ENCODE results near the gene SLC25A23. TPM values are rescaled to one million over a fixed set of nuclear protein-coding genes. Genes with fewer than 3 reads are reported as not detected.

Gene SLC25A23
- total RNA-seq, 1 donor from 2014 or later, result 30.2 TPM

DNA sequence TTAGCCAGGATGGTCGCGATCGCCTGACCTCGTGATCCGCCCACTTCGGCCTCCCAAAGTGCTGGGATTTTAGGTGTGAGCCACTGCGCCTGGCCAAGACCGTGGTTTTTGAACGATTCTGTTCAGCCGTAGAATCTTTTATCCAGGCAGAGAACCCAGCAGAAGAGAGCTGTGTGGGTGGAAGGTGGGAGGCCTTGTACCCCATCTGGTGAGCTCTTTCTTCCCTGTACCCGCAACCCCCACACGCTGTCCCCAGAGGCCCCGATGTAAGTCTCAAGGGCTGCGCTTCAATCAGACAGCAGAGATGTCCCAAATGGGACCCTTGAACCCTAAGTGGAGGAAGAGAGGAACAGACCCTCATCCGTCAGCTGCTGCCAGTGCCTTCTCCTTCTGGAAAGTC lies 3.7 kb downstream of the SLC25A23 start:
- no peak overlapping the region for H3K4me3 Mint-ChIP-seq (ENCODE audit: unreplicated experiment)
- peaks cover 7% of the 10 kb centered on the region for H3K9me3 Mint-ChIP-seq (ENCODE audit: unreplicated experiment)
- no peak for DNase-seq
- TF ChIP-seq, protein P1, sequence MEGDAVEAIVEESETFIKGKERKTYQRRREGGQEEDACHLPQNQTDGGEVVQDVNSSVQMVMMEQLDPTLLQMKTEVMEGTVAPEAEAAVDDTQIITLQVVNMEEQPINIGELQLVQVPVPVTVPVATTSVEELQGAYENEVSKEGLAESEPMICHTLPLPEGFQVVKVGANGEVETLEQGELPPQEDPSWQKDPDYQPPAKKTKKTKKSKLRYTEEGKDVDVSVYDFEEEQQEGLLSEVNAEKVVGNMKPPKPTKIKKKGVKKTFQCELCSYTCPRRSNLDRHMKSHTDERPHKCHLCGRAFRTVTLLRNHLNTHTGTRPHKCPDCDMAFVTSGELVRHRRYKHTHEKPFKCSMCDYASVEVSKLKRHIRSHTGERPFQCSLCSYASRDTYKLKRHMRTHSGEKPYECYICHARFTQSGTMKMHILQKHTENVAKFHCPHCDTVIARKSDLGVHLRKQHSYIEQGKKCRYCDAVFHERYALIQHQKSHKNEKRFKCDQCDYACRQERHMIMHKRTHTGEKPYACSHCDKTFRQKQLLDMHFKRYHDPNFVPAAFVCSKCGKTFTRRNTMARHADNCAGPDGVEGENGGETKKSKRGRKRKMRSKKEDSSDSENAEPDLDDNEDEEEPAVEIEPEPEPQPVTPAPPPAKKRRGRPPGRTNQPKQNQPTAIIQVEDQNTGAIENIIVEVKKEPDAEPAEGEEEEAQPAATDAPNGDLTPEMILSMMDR (IDR thresholded peaks at IDR 0.05; ENCODE audit: partially characterized antibody, unreplicated experiment), result no peak
- peaks cover 21% of the 10 kb centered on the region for H3K36me3 Mint-ChIP-seq (ENCODE audit: unreplicated experiment)
- H3K27ac Mint-ChIP-seq (ENCODE audit: unreplicated experiment), result no peak overlapping the region
- peaks cover 4% of the 10 kb centered on the region for H3K4me1 Mint-ChIP-seq (ENCODE audit: low read depth, unreplicated experiment)
- H3K27me3 Mint-ChIP-seq (ENCODE audit: unreplicated experiment), result peaks cover 6% of the 10 kb centered on the region

GRCh38 chr19:6453951-6454565 lies 5.5 kb downstream of the SLC25A23 start:
- Mint-ChIP-seq H3K27ac (ENCODE audit: unreplicated experiment) (no peak overlapping the region), H3K36me3 (ENCODE audit: unreplicated experiment) (peaks cover 21% of the 10 kb centered on the region), H3K4me3 (ENCODE audit: unreplicated experiment) (no peak overlapping the region), H3K27me3 (ENCODE audit: unreplicated experiment) (peaks cover 6% of the 10 kb centered on the region), H3K9me3 (ENCODE audit: unreplicated experiment) (peaks cover 6% of the 10 kb centered on the region), H3K4me1 (ENCODE audit: low read depth, unreplicated experiment) (peaks cover 4% of the 10 kb centered on the region)
- no peak for DNase-seq
- TF ChIP-seq, protein P1 (IDR thresholded peaks at IDR 0.05; ENCODE audit: partially characterized antibody, unreplicated experiment), result no peak

DNA sequence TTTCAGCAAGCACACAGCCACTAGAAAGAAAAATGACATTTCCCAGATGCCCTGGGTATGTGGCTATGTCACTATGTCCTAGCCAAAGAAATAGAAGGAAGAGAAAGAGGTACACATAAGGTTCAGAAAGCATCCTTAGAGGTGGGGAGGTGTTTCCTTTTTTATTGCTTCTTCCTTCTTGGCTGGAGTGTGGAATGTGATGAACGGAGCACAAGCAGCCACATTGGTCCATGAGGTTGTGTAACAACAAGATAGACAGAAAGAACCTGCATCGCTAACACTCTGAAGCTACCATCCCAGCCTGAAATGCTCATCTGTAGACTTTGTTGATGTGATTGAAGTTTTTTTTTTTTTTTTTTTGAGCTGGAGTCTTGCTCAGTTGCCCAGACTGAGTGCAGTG lies 6.7 kb downstream of the SLC25A23 start:
- no peak for DNase-seq
- H3K9me3 Mint-ChIP-seq (ENCODE audit: unreplicated experiment), result peaks cover 4% of the 10 kb centered on the region
- H3K4me1 Mint-ChIP-seq (ENCODE audit: low read depth, unreplicated experiment), result no peaks in the 10 kb centered on the region
- no peak overlapping the region for H3K27ac Mint-ChIP-seq (ENCODE audit: unreplicated experiment)
- peaks cover 2% of the 10 kb centered on the region for H3K27me3 Mint-ChIP-seq (ENCODE audit: unreplicated experiment)
- H3K36me3 Mint-ChIP-seq (ENCODE audit: unreplicated experiment), result peaks cover 21% of the 10 kb centered on the region
- no peak overlapping the region for H3K4me3 Mint-ChIP-seq (ENCODE audit: unreplicated experiment)
- TF ChIP-seq, protein P1 (IDR thresholded peaks at IDR 0.05; ENCODE audit: partially characterized antibody, unreplicated experiment), result no peak

DNA sequence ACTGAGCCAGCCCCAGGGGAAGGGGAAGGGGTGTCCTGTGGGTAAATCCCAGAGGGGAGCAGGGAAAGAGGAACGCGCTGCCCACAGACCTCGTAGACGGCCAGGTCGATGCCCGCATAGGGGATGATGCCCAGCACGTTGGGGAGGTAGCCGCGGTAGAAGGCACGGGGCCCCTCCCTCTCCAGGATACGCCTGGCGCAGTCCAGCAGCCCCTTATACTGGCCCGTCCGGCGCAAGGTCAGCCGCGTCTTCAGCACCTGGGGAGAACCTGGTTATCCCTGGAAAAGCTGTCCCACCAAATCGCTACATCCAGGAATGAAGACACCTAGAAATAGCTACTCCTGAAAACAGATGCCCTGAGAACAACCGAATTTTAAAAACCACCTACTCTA lies 7.4 kb downstream of the SLC25A23 start:
- Mint-ChIP-seq H3K4me1 (ENCODE audit: low read depth, unreplicated experiment) (no peaks in the 10 kb centered on the region), H3K27ac (ENCODE audit: unreplicated experiment) (no peak overlapping the region), H3K36me3 (ENCODE audit: unreplicated experiment) (peaks cover 21% of the 10 kb centered on the region), H3K27me3 (ENCODE audit: unreplicated experiment) (no peaks in the 10 kb centered on the region), H3K4me3 (ENCODE audit: unreplicated experiment) (no peak overlapping the region), H3K9me3 (ENCODE audit: unreplicated experiment) (peaks cover 1% of the 10 kb centered on the region)
- TF ChIP-seq, protein P1 (IDR thresholded peaks at IDR 0.05; ENCODE audit: partially characterized antibody, unreplicated experiment), result no peak
- DNase-seq, result no peak

GRCh38 chr19:6451583-6452222 lies 7.9 kb downstream of the SLC25A23 start:
- Mint-ChIP-seq H3K27ac (ENCODE audit: unreplicated experiment) (no peak overlapping the region), H3K36me3 (ENCODE audit: unreplicated experiment) (peaks cover 21% of the 10 kb centered on the region), H3K4me1 (ENCODE audit: low read depth, unreplicated experiment) (no peaks in the 10 kb centered on the region), H3K27me3 (ENCODE audit: unreplicated experiment) (no peaks in the 10 kb centered on the region), H3K9me3 (ENCODE audit: unreplicated experiment) (peaks cover 1% of the 10 kb centered on the region), H3K4me3 (ENCODE audit: unreplicated experiment) (no peak overlapping the region)
- DNase-seq, result no peak
- TF ChIP-seq, protein P1 (IDR thresholded peaks at IDR 0.05; ENCODE audit: partially characterized antibody, unreplicated experiment), result no peak
